Ovary (tissue), 9 donors: Measurements from ENCODE around the gene MMP14. TPM values are rescaled to one million over a fixed set of nuclear protein-coding genes. Genes with fewer than 3 reads are reported as not detected.

Experiments used
- DNase-seq, 5 donors: peaks; one replicate each; pipeline ENCODE4 v3.0.0-alpha.2; 2019 to 2020
- H3K27ac ChIP-seq, 2 donors: fragments of 200-600 bp; one replicate each; pipeline versions ENCODE4 v1.5.1 to v1.8.0; 2019 to 2022
- H3K27me3 ChIP-seq: fragments of 200-600 bp; one replicate; pipeline ENCODE4 v1.8.0; 2022
- H3K36me3 ChIP-seq: fragments of 200-600 bp; sonication (generic); one replicate; pipeline ENCODE4 v1.5.1; 2019
- H3K4me1 ChIP-seq: one replicate; pipeline ENCODE4 v1.8.1; 2013; ENCODE audit warnings: mild to moderate bottlenecking, moderate library complexity; ENCODE audit not compliant: insufficient read depth
- H3K4me3 ChIP-seq: fragments of 200-600 bp; sonication (generic); one replicate; pipeline ENCODE4 v1.5.1; 2017
- H3K9me3 ChIP-seq, 2 donors: fragments of 200-600 bp in 1 of 2; sonication (generic) in 1 of 2; one replicate each; pipeline versions ENCODE4 v1.5.1 to v1.8.1; 2013 to 2019; ENCODE audit warnings: mild to moderate bottlenecking in 1 of 2, moderate library complexity in 1 of 2
- EP300 ChIP-seq: sonication (generic); formaldehyde crosslinking; IDR thresholded peaks from one replicate; pipeline ENCODE4 v1.6.1; 2017; ENCODE audit warnings: antibody characterized with exemption
- POLR2A ChIP-seq: fragments of 450-650 bp; IDR thresholded peaks from one replicate; pipeline ENCODE4 v1.6.1; 2017; ENCODE audit warnings: antibody characterized with exemption, mild to moderate bottlenecking, moderate library complexity
- WGBS, 3 donors: extraction: QIAGEN DNeasy Blood & Tissue Kit in 1 of 3; methylation state at CpG; one replicate each; pipeline versions ENCODE4 v1.1.5 to v1.1.7; 2013 to 2017; 5-methylcytosine and 5-hydroxymethylcytosine counted together
- intact Hi-C, 4 donors: fragments of 100-400 bp; cut with DNase I; formaldehyde crosslinking; loops; one replicate each; pipeline versions ENCODE4 v1.11.0 to v1.15.1; 2022 to 2023
- polyA plus RNA-seq, 2 donors: library from polyadenylated mRNA; stranded (reverse); fragments of 200-250 nt in 1 of 2; fragments of 350-450 nt in 1 of 2; fragmentation: Illumina TruSeq in 1 of 2; extraction: RNeasy Lipid Tissue Mini Kit (QIAGEN cat#74804) in 1 of 2; gene quantifications; one replicate each; pipeline ENCODE4 v1.2.3, GENCODE V29; 2013 to 2014
- total RNA-seq, 7 donors: library from RNA; depleted of rRNA in 2 of 7; stranded (reverse); fragments of >200 nt in 2 of 7; fragmentation: NEBNext Ultra II Directional in 3 of 7; extraction: Animal tissue kit (Norgen Biotek cat#: 25700) in 3 of 7; gene quantifications; one replicate each; pipeline versions ENCODE4 v1.1.0 to v1.2.4, GENCODE V29; 2016 to 2023
- TF ChIP-seq, protein P1 (sequence below), 3 donors: fragments of 450-650 bp in 2 of 3; fragments of 200-600 bp in 1 of 3; IDR thresholded peaks; one replicate each; pipeline versions ENCODE4 v1.5.1 to v1.8.0; 2016 to 2022; ENCODE audit warnings: antibody characterized with exemption in 3 of 3, mild to moderate bottlenecking in 1 of 3
- donor health status: DM: no; HTN: no; CAD: no; lungs with moderate emphysema.
- donor health status: DM: no; HTN: no; CAD: no.
- donor health status: Bipolar disorder and iron deficiency.
- donor health status: DM: yes; HTN: yes; CAD: no.
- donor health status: DM: no; HTN: no; CAD: no.
- donor health status: DM: yes; HTN: yes; CAD: no.

MMP14 gene
- total and polyA plus RNA-seq, 9 donors, result 70.0 to 267 (median 156) TPM

GRCh38 chr14:22875003-22875747 is 38.8 kb downstream of the MMP14 start:
- TF ChIP-seq, protein P1, sequence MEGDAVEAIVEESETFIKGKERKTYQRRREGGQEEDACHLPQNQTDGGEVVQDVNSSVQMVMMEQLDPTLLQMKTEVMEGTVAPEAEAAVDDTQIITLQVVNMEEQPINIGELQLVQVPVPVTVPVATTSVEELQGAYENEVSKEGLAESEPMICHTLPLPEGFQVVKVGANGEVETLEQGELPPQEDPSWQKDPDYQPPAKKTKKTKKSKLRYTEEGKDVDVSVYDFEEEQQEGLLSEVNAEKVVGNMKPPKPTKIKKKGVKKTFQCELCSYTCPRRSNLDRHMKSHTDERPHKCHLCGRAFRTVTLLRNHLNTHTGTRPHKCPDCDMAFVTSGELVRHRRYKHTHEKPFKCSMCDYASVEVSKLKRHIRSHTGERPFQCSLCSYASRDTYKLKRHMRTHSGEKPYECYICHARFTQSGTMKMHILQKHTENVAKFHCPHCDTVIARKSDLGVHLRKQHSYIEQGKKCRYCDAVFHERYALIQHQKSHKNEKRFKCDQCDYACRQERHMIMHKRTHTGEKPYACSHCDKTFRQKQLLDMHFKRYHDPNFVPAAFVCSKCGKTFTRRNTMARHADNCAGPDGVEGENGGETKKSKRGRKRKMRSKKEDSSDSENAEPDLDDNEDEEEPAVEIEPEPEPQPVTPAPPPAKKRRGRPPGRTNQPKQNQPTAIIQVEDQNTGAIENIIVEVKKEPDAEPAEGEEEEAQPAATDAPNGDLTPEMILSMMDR (IDR thresholded peaks at IDR 0.05), result no peak
- no peak for TF ChIP-seq POLR2A
- Histone ChIP-seq H3K27ac (no peak overlapping the region), H3K27me3 (no peaks in the 10 kb centered on the region), H3K4me1 (peaks cover 4% of the 10 kb centered on the region), H3K36me3 (no peaks in the 10 kb centered on the region), H3K4me3 (no peak overlapping the region), H3K9me3 (no peaks in the 10 kb centered on the region)
- intact Hi-C loops, result loop anchor here in 1 of 4 donors (10.0 kb wide), 1 partner anchor 110 kb away; the partner anchor contains the start of gene AJUBA
- WGBS, 3 donors, result 87 to 93% (median 92%) methylated on average over 15 of the region's 15 CpGs
- no peak for DNase-seq

DNA sequence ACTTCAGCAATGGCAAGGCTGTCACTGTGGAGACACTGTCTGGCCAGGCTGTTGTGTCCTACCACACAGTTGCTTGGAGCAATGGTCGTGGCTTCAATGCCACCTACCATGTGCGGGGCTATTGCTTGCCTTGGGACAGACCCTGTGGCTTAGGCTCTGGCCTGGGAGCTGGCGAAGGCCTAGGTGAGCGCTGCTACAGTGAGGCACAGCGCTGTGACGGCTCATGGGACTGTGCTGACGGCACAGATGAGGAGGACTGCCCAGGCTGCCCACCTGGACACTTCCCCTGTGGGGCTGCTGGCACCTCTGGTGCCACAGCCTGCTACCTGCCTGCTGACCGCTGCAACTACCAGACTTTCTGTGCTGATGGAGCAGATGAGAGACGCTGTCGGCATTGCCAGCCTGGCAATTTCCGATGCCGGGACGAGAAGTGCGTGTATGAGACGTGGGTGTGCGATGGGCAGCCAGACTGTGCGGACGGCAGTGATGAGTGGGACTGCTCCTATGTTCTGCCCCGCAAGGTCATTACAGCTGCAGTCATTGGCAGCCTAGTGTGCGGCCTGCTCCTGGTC is 39.4 kb downstream of the MMP14 start:
- no peak overlapping the region for H3K27ac ChIP-seq
- no peak for DNase-seq
- H3K27me3 ChIP-seq, result no peaks in the 10 kb centered on the region
- intact Hi-C loops, result loop anchor here in 1 of 4 donors (10.0 kb wide), 1 partner anchor 109 kb away; the partner anchor contains the start of gene AJUBA
- peaks cover 3% of the 10 kb centered on the region for H3K4me1 ChIP-seq
- no peaks in the 10 kb centered on the region for H3K36me3 ChIP-seq
- 93 to 97% (median 94%) methylated on average over 20 of the region's 20 CpGs for WGBS, 3 donors
- H3K9me3 ChIP-seq, result no peaks in the 10 kb centered on the region
- TF ChIP-seq, protein P1 (IDR thresholded peaks at IDR 0.05), result no peak
- TF ChIP-seq POLR2A, result no peak
- TF ChIP-seq EP300, result no peak
- no peak overlapping the region for H3K4me3 ChIP-seq

GRCh38 chr14:22877000-22877501 is 40.7 kb downstream of the MMP14 start:
- DNase-seq, result peak in 1 of 5 donors; percentile 37
- WGBS, 3 donors, result 88 to 93% (median 93%) methylated on average over 18 to 22 of the region's 22 CpGs

More at GRCh38 chr14:22877000-22877501, 40.7 kb downstream of the MMP14 start:
- H3K27ac ChIP-seq, result no peak overlapping the region
- no peaks in the 10 kb centered on the region for H3K9me3 ChIP-seq
- H3K36me3 ChIP-seq, result no peaks in the 10 kb centered on the region
- H3K27me3 ChIP-seq, result no peaks in the 10 kb centered on the region
- intact Hi-C loops, result loop anchor here in 1 of 4 donors (10.0 kb wide), 1 partner anchor 108 kb away; the partner anchor contains the start of gene AJUBA
- TF ChIP-seq POLR2A, result no peak
- TF ChIP-seq, protein P1 (IDR thresholded peaks at IDR 0.05), result no peak
- TF ChIP-seq EP300, result no peak
- peaks cover 3% of the 10 kb centered on the region for H3K4me1 ChIP-seq
- H3K4me3 ChIP-seq, result no peak overlapping the region
